ENCODE data around the gene CAMK1D. TPM values are rescaled to one million over a fixed set of nuclear protein-coding genes. Genes with fewer than 3 reads are reported as not detected.
A peak's percentile ranks its signal among the peaks of the same experiment; 100 is the strongest.

CAMK1D gene
- total RNA-seq, 6 experiments from 2014 or later, result 5.3 to 10.8 (median 9.5) TPM

- ATAC-seq (peak; percentile 83 to 89 (median 87)), DNase-seq (peak; percentile 28 to 70 (median 61))
- H3K27me3 ChIP-seq, result no peaks in the 10 kb centered on the region
- no peak overlapping the region for H3K27ac ChIP-seq
- TF ChIP-seq POLR2A (IDR thresholded peaks at IDR 0.05) (no peak), CTCF (IDR thresholded peaks at IDR 0.05) (no peak)
- no peak overlapping the region for H3K4me3 ChIP-seq
- no peaks in the 10 kb centered on the region for H3K9me3 ChIP-seq
- intact Hi-C loops (cut with DNase I), result no loop called here
- no peaks in the 10 kb centered on the region for H3K36me3 ChIP-seq
- H3K4me1 ChIP-seq, result peaks cover 0 to 33% (median 7%) of the 10 kb centered on the region in 4 donors
- WGBS (ENCODE audit: insufficient coverage, low coverage, low lambda C conversion rate, missing lambda C conversion rate), result 20% methylated on average over 5 of the region's 5 CpGs
These were observed 525.8 kb downstream of the CAMK1D start for GRCh38 chr10:12875100-12875499.

GRCh38 chr10:12876266-12876665 is 526.9 kb downstream of the CAMK1D start:
- no peaks in the 10 kb centered on the region for H3K36me3 ChIP-seq
- no peak for TF ChIP-seq POLR2A (IDR thresholded peaks at IDR 0.05)
- TF ChIP-seq CTCF (IDR thresholded peaks at IDR 0.05), result no peak
- no peaks in the 10 kb centered on the region for H3K27me3 ChIP-seq
- WGBS (ENCODE audit: insufficient coverage, low coverage, low lambda C conversion rate, missing lambda C conversion rate), result 100% methylated on average over 2 of the region's 5 CpGs
- ATAC-seq (no peak), DNase-seq (no peak)
- no peak overlapping the region for H3K4me3 ChIP-seq
- no peak overlapping the region for H3K27ac ChIP-seq
- no peaks in the 10 kb centered on the region for H3K9me3 ChIP-seq
- H3K4me1 ChIP-seq, result peaks cover 0 to 33% (median 7%) of the 10 kb centered on the region in 4 donors
- intact Hi-C loops (cut with DNase I), result no loop called here

- no peak for TF ChIP-seq POLR2A (IDR thresholded peaks at IDR 0.05)
- no peak for TF ChIP-seq CTCF (IDR thresholded peaks at IDR 0.05)
- intact Hi-C loops (cut with DNase I), result no loop called here
These were observed 527.8 kb downstream of the CAMK1D start for GRCh38 chr10:12877150-12877549.

GRCh38 chr10:12880423-12880822 is 531.1 kb downstream of the CAMK1D start:
- Histone ChIP-seq H3K9me3 (no peaks in the 10 kb centered on the region), H3K27me3 (no peaks in the 10 kb centered on the region), H3K27ac (no peak overlapping the region), H3K4me1 (peaks cover 0 to 4% (median 0%) of the 10 kb centered on the region in 4 donors), H3K4me3 (no peak overlapping the region), H3K36me3 (no peaks in the 10 kb centered on the region)
- no peak for ATAC-seq
- intact Hi-C loops (cut with DNase I), result no loop called here
- TF ChIP-seq POLR2A (IDR thresholded peaks at IDR 0.05) (no peak), CTCF (IDR thresholded peaks at IDR 0.05) (no peak)
- DNase-seq, result no peak

More at GRCh38 chr10:12877150-12877549, 527.8 kb downstream of the CAMK1D start:
- Histone ChIP-seq H3K27ac (no peak overlapping the region), H3K27me3 (no peaks in the 10 kb centered on the region), H3K9me3 (no peaks in the 10 kb centered on the region), H3K4me3 (no peak overlapping the region), H3K4me1 (peaks cover 0 to 32% (median 7%) of the 10 kb centered on the region in 4 donors), H3K36me3 (no peaks in the 10 kb centered on the region)
- DNase-seq (no peak), ATAC-seq (no peak)
- WGBS (ENCODE audit: insufficient coverage, low coverage, low lambda C conversion rate, missing lambda C conversion rate), result 78% methylated on average over 2 of the region's 3 CpGs

GRCh38 chr10:12884851-12885250 is 535.5 kb downstream of the CAMK1D start:
- intact Hi-C loops (cut with DNase I), result no loop called here
- TF ChIP-seq POLR2A (IDR thresholded peaks at IDR 0.05) (no peak), CTCF (IDR thresholded peaks at IDR 0.05) (no peak)
- 71% methylated on average over 4 of the region's 6 CpGs for WGBS (ENCODE audit: insufficient coverage, low coverage, low lambda C conversion rate, missing lambda C conversion rate)
- Histone ChIP-seq H3K27ac (no peak overlapping the region), H3K4me1 (no peaks in the 10 kb centered on the region), H3K4me3 (no peak overlapping the region), H3K27me3 (no peaks in the 10 kb centered on the region), H3K9me3 (no peaks in the 10 kb centered on the region), H3K36me3 (no peaks in the 10 kb centered on the region)
- ATAC-seq (no peak), DNase-seq (no peak)

All from right lobe of liver (tissue), 6 donors.